NB4 (cell line): ENCODE data around the gene LTBP4.

ENCODE experiments used
- DNase-seq: peaks from one replicate; pipeline ENCODE4 v3.0.0; 2010; ENCODE audit warnings: low read depth
- H3K4me3 ChIP-seq: one replicate; pipeline ENCODE4 v1.5.1; 2011; ENCODE audit warnings: mild to moderate bottlenecking, low read depth, low read length, moderate library complexity
- CTCF ChIP-seq: IDR thresholded peaks from one replicate; pipeline ENCODE4 v1.5.1; 2012; ENCODE audit warnings: low read depth, low read length
- MAX ChIP-seq: IDR thresholded peaks from 2 replicates; pipeline ENCODE4 v1.6.1; 2011; ENCODE audit warnings: low read depth, low read length
- MYC ChIP-seq: IDR thresholded peaks from 2 replicates; pipeline ENCODE4 v1.6.1; 2011; ENCODE audit warnings: low read depth, low read length
- POLR2A ChIP-seq: IDR thresholded peaks from 2 replicates; pipeline ENCODE4 v1.6.1; 2011; ENCODE audit warnings: mild to moderate bottlenecking; ENCODE audit not compliant: insufficient read length; ENCODE audit errors: extremely low read depth

LTBP4 gene

GRCh38 chr19:40582467-40582866 is 18.7 kb upstream of the LTBP4 start:
- TF ChIP-seq MAX (no peak), CTCF (no peak), MYC (no peak), POLR2A (no peak)
- no peak for DNase-seq
- no peak overlapping the region for H3K4me3 ChIP-seq

GRCh38 chr19:40583283-40583682 is 17.9 kb upstream of the LTBP4 start:
- TF ChIP-seq CTCF = no peak
- no peak for DNase-seq
- no peak overlapping the region for H3K4me3 ChIP-seq

GRCh38 chr19:40584007-40584406 is 17.2 kb upstream of the LTBP4 start:
- DNase-seq = no peak
- TF ChIP-seq MAX = no peak
- TF ChIP-seq CTCF = no peak
- no peak for TF ChIP-seq POLR2A
- no peak for TF ChIP-seq MYC
- no peak overlapping the region for H3K4me3 ChIP-seq

- peak; percentile 76 for DNase-seq
- TF ChIP-seq CTCF (no peak), MYC (no peak), POLR2A (no peak), MAX (no peak)
- no peak overlapping the region for H3K4me3 ChIP-seq
Measured at GRCh38 chr19:40585241-40585981, 15.8 kb upstream of the LTBP4 start.

- H3K4me3 ChIP-seq = no peak overlapping the region
- no peak for TF ChIP-seq MAX
- no peak for TF ChIP-seq POLR2A
- TF ChIP-seq CTCF = no peak
- no peak for TF ChIP-seq MYC
- DNase-seq = no peak
Measured at GRCh38 chr19:40585982-40586422, 15.2 kb upstream of the LTBP4 start.

GRCh38 chr19:40586611-40587010 is 14.6 kb upstream of the LTBP4 start:
- no peak for DNase-seq
- no peak for TF ChIP-seq POLR2A
- TF ChIP-seq MAX = no peak
- H3K4me3 ChIP-seq = no peak overlapping the region
